Endothelial cell of umbilical vein (primary cell): ENCODE data around the gene SLC7A4. TPM values are rescaled to one million over a fixed set of nuclear protein-coding genes. Genes with fewer than 3 reads are reported as not detected.

ENCODE experiments used
- BruUV-seq: library from RNA; stranded (reverse); fragments of 400-500 nt; replicated peaks from 2 replicates; lab custom pipeline; 2021; lab: Mats Ljungman, UMichigan
- CTCF ChIA-PET: fragments of 300-600, 350-600 bp; sonication (Branson Sonifier 250); formaldehyde crosslinking; loops from one replicate; lab custom pipeline; 2021; ENCODE audit warnings: antibody characterized with exemption, inconsistent platforms; lab: Charles Lee
- POLR2A ChIA-PET: fragments of 300-600, 350-600 bp; sonication (Branson Sonifier 250); formaldehyde crosslinking; loops from one replicate; lab custom pipeline; 2021; ENCODE audit warnings: antibody characterized with exemption, inconsistent platforms; lab: Charles Lee
- DNase-seq: peaks from one replicate; pipeline ENCODE4 v3.0.0-alpha.2; 2011; ENCODE audit warnings: low read depth, low spot score
- FAIRE-seq: peaks from 2 replicates; lab custom pipeline; 2011; peaks lifted over from hg19 to GRCh38; lab: Jason Lieb, UNC
- H2AFZ ChIP-seq: 2 replicates; pipeline ENCODE4 v1.6.0; 2012; ENCODE audit warnings: low read depth, low read length, control low read depth, inconsistent platforms
- H3K27ac ChIP-seq: 2 replicates; pipeline ENCODE4 v1.5.1; 2011; ENCODE audit warnings: low read depth, mild to moderate bottlenecking, control low read depth, low read length, moderate library complexity; ENCODE audit not compliant: insufficient read depth
- H3K27me3 ChIP-seq, 2 experiments: 2 replicates each; pipeline versions ENCODE4 v1.6.0 to v1.6.1; 2011; ENCODE audit warnings: low read length in 2 of 2, mixed read lengths in 1 of 2; ENCODE audit not compliant: control insufficient read depth in 2 of 2, insufficient read depth in 2 of 2
- H3K36me3 ChIP-seq, 2 experiments: 2 replicates in 1 of 2; 3 replicates in 1 of 2; pipeline ENCODE4 v1.5.1; 2011; ENCODE audit warnings: low read length in 2 of 2, mild to moderate bottlenecking in 1 of 2, moderate library complexity in 1 of 2; ENCODE audit not compliant: control insufficient read depth in 2 of 2, insufficient read depth in 2 of 2; ENCODE audit errors: extremely low read depth in 1 of 2
- H3K4me1 ChIP-seq: 3 replicates; pipeline ENCODE4 v1.5.1; 2011; ENCODE audit warnings: mild to moderate bottlenecking, low read length; ENCODE audit not compliant: control insufficient read depth, insufficient read depth; ENCODE audit errors: extremely low read depth
- H3K4me2 ChIP-seq: 2 replicates; pipeline ENCODE4 v1.6.1; 2011; ENCODE audit warnings: low read length, control low read depth, mixed read lengths; ENCODE audit not compliant: insufficient read depth
- H3K4me3 ChIP-seq, 3 experiments: fragments of 200-600 bp in 1 of 3; sonication (generic), shearing (Covaris generic) in 1 of 3; replicated peaks in 1 of 3; 2 replicates each; pipeline ENCODE4 v1.5.1; 2011 to 2016; ENCODE audit warnings: control low read depth in 3 of 3, low read length in 3 of 3, mild to moderate bottlenecking in 2 of 3, inconsistent platforms in 1 of 3, low read depth in 1 of 3, moderate library complexity in 1 of 3; ENCODE audit not compliant: insufficient read depth in 1 of 3
- H3K79me2 ChIP-seq: 2 replicates; pipeline ENCODE4 v1.6.0; 2012; ENCODE audit warnings: low read length, inconsistent platforms; ENCODE audit not compliant: control insufficient read depth, insufficient read depth
- H3K9ac ChIP-seq: replicated peaks from 2 replicates; pipeline ENCODE3; 2011; ENCODE audit warnings: low read length, control low read depth; ENCODE audit not compliant: insufficient read depth; ENCODE audit errors: extremely low read depth
- H3K9me1 ChIP-seq: replicated peaks from 3 replicates; pipeline ENCODE4 v1.6.0; 2011; ENCODE audit warnings: mild to moderate bottlenecking, low read length; ENCODE audit not compliant: control insufficient read depth, insufficient read depth; ENCODE audit errors: extremely low read depth
- H3K9me3 ChIP-seq: replicated peaks from 2 replicates; pipeline ENCODE4 v1.5.1; 2012; ENCODE audit warnings: low read length, inconsistent platforms; ENCODE audit not compliant: control insufficient read depth, insufficient read depth
- H4K20me1 ChIP-seq: replicated peaks from 2 replicates; pipeline ENCODE3; 2011; ENCODE audit warnings: mild to moderate bottlenecking, low read length; ENCODE audit not compliant: control insufficient read depth, insufficient read depth; ENCODE audit errors: extremely low read depth
- CTCF ChIP-seq, 2 donors: IDR thresholded peaks; 1 replicate in 1 of 2; 2 replicates in 1 of 2; pipeline ENCODE4 v1.5.1; 2011; ENCODE audit warnings: low read length in 2 of 2, mild to moderate bottlenecking in 2 of 2, moderate library complexity in 2 of 2, control low read depth in 1 of 2, inconsistent platforms in 1 of 2, low read depth in 1 of 2; ENCODE audit not compliant: insufficient read depth in 1 of 2; ENCODE audit errors: extremely low read depth in 1 of 2
- EZH2 ChIP-seq: IDR thresholded peaks from 2 replicates; pipeline ENCODE4 v1.6.1; 2012; ENCODE audit warnings: borderline replicate concordance, low read depth, mild to moderate bottlenecking, moderate library complexity, low read length, inconsistent platforms; ENCODE audit not compliant: severe bottlenecking
- FOS ChIP-seq: IDR thresholded peaks from 2 replicates; pipeline ENCODE4 v1.6.1; 2011; ENCODE audit warnings: mild to moderate bottlenecking, low read length, moderate library complexity, borderline replicate concordance; ENCODE audit not compliant: insufficient read depth
- GATA2 ChIP-seq: IDR thresholded peaks from 2 replicates; pipeline ENCODE4 v1.7.0; 2011; ENCODE audit warnings: low read depth, mild to moderate bottlenecking, moderate library complexity, mixed read lengths, low read length; ENCODE audit not compliant: insufficient read length, insufficient read depth
- JUN ChIP-seq: IDR thresholded peaks from 2 replicates; pipeline ENCODE4 v1.6.1; 2011; ENCODE audit warnings: borderline replicate concordance, low read depth; ENCODE audit not compliant: insufficient read length, insufficient read depth
- MYC ChIP-seq: IDR thresholded peaks from one replicate; pipeline ENCODE4 v1.6.1; 2011; ENCODE audit warnings: mild to moderate bottlenecking, low read depth, low read length
- POLR2A ChIP-seq: IDR thresholded peaks from 2 replicates; pipeline ENCODE4 v1.6.1; 2012; ENCODE audit warnings: low read depth, mild to moderate bottlenecking, control low read depth, low read length
- POLR2AphosphoS5 ChIP-seq: IDR thresholded peaks from 2 replicates; pipeline ENCODE4 v1.6.1; 2012; ENCODE audit warnings: low read depth, mild to moderate bottlenecking, control low read depth, low read length, moderate library complexity; ENCODE audit not compliant: insufficient read depth
- dilution Hi-C: fragments of 300-500 bp; cut with MboI; formaldehyde crosslinking; loops from one replicate; pipeline ENCODE4 v1.15.0; 2019; ENCODE audit warnings: low sequenced_read_pairs; ENCODE audit not compliant: extremely low pct_ligation_motif_present
- intact Hi-C: fragments of 100-400 bp; cut with micrococcal nuclease; formaldehyde crosslinking; loops from one replicate; pipeline ENCODE4 v1.10.0; 2022
- polyA plus RNA-seq, 4 experiments: library from polyadenylated mRNA; depleted of rRNA in 3 of 4; stranded (reverse) in 3 of 4; unstranded in 1 of 4; fragments of >200 nt; gene quantifications; 2 replicates each; pipeline versions ENCODE4 v1.2.1 to v1.2.3, GENCODE V29; 2011 to 2012; ENCODE audit warnings: missing spikeins in 1 of 4
- total RNA-seq: library from RNA; stranded (reverse); gene quantifications from 2 replicates; pipeline ENCODE4 v1.2.3, GENCODE V29; 2021
- TF ChIP-seq, protein P1 (sequence below): IDR thresholded peaks from 2 replicates; pipeline ENCODE4 v1.6.1; 2011; ENCODE audit not compliant: insufficient read depth, insufficient read length

Gene SLC7A4
- total and polyA plus RNA-seq, 2 donors (not counting 3 experiments of a cell fraction or from before 2014, with no cell fraction given): not detected

- no peak for DNase-seq
- dilution Hi-C loops: no loop called here
- no peak for TF ChIP-seq MYC
- TF ChIP-seq EZH2: no peak
- no peak for TF ChIP-seq JUN
- TF ChIP-seq, protein P1, sequence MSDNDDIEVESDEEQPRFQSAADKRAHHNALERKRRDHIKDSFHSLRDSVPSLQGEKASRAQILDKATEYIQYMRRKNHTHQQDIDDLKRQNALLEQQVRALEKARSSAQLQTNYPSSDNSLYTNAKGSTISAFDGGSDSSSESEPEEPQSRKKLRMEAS: no peak
- TF ChIP-seq FOS: no peak
- no peak for TF ChIP-seq POLR2AphosphoS5
- no peak for TF ChIP-seq CTCF (IDR thresholded peaks at IDR 0.05; ENCODE audit: extremely low read depth in 1 of 2, insufficient read depth in 1 of 2, low read depth in 1 of 2, low read length in 2 of 2)
- TF ChIP-seq POLR2A: no peak
- TF ChIP-seq GATA2: no peak
- H3K4me3 ChIP-seq: no peak overlapping the region
- H3K9ac ChIP-seq: no peak overlapping the region
- no peak for FAIRE-seq
- BruUV-seq: no TSS peak
- intact Hi-C loops: no loop called here
- H3K36me3 ChIP-seq: no peaks in the 10 kb centered on the region
- H2AFZ ChIP-seq: no peak overlapping the region
- peaks cover 2% of the 10 kb centered on the region for H4K20me1 ChIP-seq
- CTCF ChIA-PET: no interaction called here
- H3K4me2 ChIP-seq: no peak overlapping the region
- no peaks in the 10 kb centered on the region for H3K9me1 ChIP-seq
- no peaks in the 10 kb centered on the region for H3K4me1 ChIP-seq
- no peaks in the 10 kb centered on the region for H3K9me3 ChIP-seq
- no peaks in the 10 kb centered on the region for H3K79me2 ChIP-seq
- no peaks in the 10 kb centered on the region for H3K27me3 ChIP-seq
- H3K27ac ChIP-seq: no peak overlapping the region
- POLR2A ChIA-PET: no interaction called here
Observed at GRCh38 chr22:21077884-21078508, 45.6 kb upstream of the SLC7A4 start.
